Fibroblast of skin of right quadriceps (primary cell): ENCODE data around the gene LRRC53.

ENCODE experiments used
- DNase-seq: peaks from one replicate; pipeline ENCODE4 v3.0.0-alpha.2; 2013

Gene LRRC53

DNA sequence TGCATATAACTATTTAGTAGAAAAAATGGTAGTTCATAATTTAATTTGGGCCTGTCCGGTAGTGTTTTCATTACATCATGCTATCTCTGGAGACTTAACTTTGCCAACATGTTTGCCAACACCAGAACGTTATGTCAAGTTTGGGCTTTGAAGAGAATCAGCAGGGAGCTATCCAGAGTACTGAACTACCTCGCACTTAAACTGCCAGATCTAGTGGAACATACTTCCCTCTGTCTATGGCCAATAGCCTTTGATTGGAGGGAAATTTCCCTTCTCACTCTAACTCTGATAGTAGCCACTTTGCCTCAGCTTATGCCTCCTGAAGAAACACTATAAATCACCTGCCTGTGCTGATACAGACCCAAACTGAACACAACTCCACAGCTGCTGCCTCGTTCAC lies 10.0 kb downstream of the LRRC53 start:
- peak; percentile 36 for DNase-seq

DNA sequence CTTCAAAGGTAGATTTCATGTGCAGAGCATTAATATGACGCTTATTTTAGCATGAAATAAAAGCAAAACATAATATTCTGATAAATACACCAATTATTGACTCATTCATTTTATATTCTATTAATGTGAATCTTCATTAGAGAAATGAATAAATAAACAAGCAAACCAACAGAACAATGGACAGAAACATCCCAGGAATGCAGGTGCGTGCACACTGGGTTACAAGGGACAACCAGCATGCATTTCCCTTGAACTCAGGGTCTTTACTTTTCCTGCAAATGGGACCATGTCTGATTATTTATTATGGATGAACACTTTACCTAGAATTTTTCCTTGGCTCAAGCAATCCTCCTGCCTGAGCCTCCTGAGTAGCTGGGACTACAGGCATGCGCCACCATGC lies 13.5 kb downstream of the LRRC53 start:
- no peak for DNase-seq

DNA sequence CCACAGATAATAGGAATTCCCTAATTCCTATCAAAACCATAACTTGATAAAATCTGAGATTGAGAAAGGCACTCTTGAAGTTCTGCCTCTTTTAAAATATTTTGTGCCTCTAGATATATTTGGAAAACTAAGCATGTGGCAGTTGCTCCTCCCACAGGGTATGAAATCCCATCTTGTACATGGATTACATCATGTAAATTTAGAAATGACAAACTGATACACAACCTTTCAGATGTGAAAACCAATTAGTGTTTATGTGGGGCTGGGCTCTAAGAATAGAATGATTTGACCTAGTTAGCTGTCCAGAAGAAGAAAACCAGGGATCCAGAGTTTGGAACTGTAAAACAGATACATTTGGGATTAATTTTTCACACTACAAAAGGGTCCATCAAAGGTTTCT lies 15.7 kb downstream of the LRRC53 start:
- DNase-seq: no peak

DNA sequence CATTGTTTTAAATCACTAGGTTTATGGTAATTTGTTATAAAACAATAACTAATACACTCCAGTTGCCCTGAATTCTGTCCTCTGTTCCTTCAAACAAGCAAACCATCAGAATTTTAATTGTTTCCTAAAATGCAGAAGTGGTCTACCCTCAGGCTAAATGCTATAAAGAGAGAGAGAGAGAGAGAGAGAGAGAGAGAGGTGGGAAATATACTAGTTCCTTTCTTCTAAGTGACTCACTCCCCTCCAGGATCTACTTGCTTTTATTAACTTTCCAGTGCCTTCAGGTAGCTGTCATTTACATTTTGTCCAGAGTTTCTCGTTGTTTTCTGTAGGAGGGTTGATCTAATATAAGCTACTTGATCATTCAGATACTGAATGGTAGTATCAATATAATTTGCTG lies 26.4 kb downstream of the LRRC53 start:
- no peak for DNase-seq

DNA sequence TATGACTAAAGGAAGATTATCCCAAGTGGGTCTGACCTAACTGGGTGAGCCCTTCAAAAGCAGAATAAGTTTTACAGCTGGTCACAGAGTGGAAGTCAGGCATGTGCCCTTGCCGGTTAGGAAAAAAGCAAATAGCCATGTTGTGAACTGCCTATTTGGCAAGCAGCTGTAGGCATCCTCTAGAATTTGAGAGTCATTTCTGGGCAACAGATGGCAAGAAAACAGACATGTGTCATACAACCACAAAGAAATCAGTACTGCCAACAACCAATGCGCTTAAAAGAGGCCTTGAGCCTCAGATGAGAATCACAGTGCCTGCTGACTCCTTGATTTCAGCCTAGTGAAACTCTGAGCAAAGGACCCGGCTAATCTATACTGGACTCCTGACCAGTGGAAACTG lies 26.8 kb downstream of the LRRC53 start:
- no peak for DNase-seq

DNA sequence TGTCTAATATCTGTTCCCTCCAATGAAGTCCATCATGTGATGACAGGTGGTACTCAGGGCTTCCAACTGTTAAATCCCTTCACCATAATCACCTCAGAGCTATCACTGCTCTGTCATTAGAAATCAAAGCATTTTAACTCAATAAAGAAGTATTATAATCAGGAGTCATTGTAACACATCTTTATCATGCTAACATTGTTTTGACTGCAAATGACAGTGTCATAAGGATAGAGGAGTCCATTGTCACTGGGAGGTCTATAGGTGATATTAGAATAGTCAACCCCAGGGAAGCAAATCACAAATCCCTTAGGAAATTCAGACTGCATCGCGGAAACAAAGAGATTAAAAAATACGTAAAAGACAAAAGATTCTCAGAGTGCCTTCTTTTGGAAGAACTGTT lies 30.8 kb downstream of the LRRC53 start:
- DNase-seq: no peak

DNA sequence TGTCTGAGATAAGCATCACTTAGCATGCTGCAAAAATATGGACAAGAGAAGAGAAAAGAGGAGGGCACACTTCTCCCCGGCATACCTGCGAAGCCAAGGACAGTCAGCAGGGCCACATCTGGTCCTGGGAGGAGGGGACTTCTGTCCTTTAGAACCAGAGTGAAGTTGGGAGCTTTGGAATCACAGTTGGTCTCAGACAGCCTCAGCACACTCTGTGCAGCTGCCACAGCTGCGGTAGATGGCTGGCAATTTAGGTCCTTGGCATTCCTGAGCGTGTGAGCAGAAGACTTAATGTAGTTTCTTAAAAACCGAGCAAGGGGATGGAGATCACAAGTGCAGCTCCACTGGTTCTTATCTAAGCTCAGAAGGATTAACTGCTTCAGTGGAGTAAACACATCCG lies 32.3 kb downstream of the LRRC53 start:
- DNase-seq: no peak

DNA sequence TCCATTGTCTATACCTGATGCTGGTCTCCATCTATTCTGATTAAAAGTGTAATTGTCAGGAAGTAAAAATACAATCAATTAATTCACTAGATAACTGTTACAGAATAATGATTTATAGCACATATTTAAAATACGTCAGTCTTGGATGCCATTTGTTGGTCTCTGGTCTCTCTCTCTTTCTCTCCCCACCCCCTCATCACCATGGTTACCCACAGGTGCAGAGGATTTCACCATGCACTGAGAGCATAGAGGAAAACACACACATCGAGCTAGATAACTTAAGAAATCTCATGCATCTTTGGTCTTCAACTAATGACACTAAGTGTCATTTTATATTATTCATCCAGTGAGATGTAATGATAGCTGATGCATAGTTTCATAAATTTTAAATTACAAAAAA lies 33.4 kb downstream of the LRRC53 start:
- DNase-seq: no peak

DNA sequence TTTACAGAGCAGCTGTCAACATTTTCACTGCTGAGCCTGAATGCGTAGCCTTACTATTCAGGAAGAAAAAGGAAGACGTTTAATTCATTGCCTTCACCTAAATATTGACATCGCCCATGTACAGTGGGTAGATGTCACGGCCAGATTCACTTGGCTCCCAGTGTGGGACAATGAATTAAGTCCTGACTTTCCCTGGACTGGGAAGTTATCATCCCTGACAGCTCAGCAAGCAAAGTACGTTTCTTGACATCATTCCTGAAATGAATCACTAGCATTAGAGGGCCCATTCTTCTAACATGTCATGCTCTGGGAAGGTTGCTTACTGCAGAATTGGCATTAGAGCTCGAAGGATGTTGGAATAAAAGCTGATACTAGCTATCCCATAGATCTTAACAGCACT lies 37.8 kb downstream of the LRRC53 start:
- DNase-seq: no peak

DNA sequence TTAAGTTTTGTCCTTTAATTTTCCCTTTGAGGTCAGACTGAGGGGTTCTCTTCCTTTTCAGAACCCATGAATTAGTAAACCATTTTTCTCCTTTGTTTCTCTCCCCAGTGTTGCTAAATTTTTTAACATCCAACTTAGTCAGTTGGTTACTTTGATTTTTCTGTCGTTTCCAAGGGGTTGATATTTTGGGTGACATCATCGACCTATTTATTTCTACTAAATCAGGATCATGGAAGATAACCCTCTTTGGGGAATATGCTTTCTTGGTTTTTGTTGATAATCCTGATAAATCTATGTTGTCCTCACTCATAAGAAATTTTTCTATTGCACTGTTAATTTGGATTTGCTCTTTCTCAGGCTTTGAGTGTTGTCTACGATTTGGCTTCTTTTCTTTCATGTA lies 40.9 kb downstream of the LRRC53 start:
- no peak for DNase-seq

DNA sequence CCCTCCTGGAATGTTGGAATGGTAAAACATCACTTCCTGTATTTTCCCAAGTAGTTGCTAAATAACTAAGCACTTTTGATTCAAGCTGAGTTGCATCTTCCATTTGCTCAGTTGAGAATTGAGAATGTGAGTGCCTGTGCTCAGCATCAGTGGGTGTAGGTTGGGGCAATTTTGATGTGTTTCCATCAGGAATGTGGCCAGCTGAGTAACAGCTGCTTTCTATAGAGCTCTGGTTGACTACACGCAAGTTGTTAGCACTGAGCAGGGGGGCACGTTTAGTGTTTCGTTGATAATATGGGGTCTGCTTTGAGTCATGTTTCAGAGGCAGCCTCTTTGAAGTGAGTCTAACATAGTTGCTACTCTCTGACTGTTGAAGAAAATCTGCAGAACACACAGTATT lies 41.5 kb downstream of the LRRC53 start:
- DNase-seq: no peak

DNA sequence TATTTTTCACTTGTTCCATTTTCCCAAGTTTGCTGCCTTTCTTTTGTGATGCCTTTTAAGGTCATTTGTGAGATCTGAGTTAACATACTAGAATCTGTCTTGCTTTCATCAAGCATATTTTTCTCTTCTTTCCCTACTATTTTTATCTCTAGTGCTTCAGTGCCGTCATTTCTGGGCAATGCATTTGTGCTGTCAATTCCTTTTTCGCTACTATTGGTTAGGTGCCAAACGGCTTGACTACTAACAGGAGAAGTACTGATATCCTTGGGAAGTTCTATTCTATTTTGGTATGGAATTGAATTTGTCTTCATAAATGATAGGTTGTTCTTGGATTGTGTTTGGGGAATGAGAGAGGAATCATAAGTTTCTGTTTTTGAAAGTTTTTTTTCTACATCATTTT lies 42.2 kb downstream of the LRRC53 start:
- DNase-seq: peak; percentile 3

DNA sequence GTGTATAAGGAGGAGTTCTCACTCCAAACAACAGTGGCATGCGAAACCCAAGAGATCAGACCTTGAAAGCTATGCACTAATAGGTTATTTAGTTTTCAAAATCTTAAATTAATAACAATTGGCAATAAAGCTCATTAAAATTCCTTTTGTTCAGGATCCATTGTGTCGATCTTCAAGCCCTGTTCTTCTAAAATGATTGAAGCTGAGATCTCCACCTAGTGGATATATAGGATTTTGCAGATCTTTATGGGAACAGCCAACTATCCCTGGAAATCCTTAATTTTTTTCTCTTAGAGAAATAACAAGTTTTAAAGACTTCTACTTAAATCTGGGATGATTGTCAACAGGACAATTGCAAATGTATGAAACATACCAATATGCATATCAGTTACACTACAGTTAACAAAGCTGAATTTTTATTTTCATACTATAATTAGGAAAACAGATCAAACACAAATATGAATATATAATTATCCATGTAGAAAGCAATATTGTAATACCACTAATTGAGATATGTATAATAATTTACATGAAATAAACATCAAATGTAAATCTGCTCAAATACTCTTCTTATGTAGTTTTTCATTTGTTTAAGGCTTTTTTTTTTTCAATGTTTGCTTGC lies 43.3 kb downstream of the LRRC53 start:
- peak; percentile 35 for DNase-seq

DNA sequence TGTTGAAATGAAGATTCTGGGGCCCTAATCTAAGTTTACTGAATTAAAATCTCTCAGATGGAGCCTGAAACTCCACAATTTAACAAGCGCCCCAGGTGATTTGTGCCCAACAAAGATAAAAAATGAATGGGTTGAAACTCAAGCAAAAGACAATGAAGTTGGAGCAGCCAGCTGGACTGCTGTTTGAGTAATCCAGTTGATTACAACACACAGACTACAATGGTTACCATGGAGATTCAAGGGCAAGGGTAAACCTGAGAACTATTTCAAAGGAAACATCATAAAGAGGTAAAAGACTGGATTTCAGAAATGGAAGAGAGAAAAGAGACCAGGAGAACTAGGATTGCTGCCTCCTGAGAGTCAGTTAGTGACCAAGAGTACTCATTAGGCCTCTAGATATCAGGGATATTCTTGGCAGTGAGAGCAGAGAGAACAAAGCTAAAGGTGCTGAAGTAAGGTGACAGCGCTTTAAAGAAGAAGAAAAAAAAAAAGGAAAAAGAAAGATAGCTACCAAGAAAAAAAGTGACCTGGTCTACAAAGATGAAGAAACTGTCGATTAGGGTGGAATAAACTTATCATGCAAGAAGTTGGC lies 44.5 kb downstream of the LRRC53 start:
- DNase-seq: no peak

DNA sequence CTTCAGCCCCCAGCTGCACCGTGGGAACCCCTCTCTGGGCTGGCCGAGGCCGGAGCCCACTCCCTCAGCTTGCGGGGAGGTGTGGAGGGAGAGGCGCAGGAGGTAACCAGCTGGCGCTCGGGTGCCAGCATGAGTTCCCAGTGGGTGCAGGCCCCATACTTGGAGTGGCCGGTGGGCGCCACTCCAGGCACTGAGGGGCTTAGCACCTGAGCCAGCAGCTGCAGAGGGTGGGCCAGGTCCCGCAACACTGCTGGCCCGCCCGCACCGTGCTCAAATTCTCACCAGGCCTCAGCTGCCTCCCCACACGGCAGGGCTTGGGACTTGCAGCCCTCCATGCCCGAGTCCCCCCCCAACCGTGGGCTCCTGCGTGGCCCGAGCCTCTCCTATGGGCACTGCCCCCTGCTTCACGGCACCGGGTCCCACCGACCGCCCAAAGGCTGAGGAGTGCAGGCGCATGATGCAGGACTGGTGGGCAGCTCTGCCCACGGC lies 47.2 kb downstream of the LRRC53 start:
- no peak for DNase-seq

DNA sequence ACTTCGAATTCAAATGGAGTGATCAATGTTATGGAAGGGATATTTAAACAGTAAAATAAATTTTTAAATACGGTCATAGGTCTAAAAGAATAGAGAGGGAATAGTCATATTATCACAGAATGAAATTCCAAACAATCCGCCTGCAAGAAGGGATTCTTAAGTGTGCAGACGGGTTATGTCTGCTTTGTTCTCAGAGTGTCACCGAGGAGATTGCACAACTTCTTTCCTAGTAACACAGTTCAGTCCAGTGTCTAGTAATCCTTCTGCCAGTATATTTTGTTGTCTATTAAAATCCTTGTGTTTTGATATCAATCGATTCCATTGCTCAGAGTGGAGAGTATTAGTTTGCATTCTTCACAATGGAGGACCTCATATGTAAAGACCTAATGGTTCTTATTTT lies 48.4 kb downstream of the LRRC53 start:
- no peak for DNase-seq

DNA sequence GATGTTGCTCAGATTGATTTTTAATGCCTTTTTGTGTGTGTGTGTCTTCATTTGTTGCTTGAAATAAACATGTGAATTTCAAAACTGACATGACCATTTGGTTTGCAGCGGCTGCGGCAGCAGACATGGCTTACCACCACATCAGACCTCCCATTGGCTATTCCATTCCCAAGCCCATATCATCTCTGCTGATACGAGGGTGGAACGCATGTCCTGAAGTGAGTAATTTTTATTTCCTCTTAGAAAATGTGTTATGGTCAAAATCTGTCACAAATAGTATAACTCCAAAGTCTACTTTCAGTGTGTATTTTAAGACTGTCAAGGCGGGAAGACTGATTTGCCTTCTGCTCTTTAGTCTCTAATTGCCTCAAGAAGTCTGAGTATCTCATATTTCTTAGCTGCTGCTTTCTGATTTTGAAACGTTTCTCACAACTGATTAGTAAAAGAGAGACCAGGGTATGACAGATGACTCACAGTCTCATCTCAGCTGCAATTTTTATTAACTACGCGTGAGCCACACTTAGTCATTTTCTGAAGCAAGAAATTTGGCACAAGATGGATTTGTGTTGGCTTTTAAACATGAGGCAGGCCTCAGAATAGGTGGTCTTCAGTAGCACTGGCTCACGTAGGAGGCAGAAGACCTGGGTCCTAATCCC lies 49.0 kb downstream of the LRRC53 start:
- DNase-seq: peak; percentile 70

DNA sequence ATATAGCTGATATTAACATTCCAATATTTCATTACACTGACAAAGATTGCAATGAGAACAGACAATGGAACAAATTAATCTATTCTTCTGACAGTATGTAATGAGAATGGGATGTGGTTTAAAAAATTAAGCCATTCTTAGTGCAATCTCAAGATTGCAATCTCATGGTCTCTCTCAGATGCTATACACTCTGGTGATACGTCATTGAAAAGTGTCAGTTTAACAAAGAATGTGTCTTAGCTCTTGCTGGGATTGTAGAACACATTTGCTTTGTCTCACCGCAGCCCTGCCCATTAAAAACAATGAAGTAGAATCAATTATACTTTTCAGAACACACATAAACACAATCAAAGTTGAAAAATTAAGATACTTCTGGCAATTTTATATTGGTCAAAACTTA lies 55.2 kb downstream of the LRRC53 start:
- no peak for DNase-seq

DNA sequence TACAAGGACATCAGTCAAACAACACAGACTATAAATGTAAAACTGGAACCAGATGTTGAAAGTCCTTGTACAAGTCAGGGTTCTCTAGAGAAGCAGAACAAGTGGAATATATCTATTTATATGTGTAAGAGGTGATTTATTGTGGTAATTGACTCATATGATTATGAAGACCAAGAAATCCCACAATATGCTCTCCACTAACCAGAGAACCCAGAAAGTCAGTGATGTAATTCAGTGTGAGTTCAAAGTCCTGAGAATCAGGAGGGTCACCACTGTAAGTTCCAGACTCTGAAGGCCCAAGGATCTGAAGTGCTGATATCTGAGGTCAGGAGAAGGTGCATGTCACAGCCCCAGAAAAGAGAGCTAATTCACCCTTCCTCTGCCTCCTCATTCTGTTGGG lies 57.0 kb downstream of the LRRC53 start:
- no peak for DNase-seq

DNA sequence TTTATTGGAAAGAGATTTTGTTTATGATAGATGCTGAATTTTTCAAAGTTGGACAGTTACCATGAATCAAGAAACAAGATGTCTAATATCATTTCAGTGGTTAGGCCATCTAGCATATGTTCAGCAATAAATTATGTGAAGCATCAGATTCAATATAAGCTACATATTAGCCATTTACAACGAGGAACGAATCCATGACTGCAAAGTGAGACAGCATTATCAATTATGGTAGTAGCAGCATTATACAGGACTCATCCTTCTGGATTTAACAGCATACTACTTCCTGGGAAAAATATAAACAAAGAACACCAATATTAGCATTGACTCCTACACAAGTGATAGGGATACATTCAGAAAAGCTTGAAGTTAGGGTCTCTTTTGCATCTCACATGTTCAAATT lies 59.1 kb downstream of the LRRC53 start:
- no peak for DNase-seq

DNA sequence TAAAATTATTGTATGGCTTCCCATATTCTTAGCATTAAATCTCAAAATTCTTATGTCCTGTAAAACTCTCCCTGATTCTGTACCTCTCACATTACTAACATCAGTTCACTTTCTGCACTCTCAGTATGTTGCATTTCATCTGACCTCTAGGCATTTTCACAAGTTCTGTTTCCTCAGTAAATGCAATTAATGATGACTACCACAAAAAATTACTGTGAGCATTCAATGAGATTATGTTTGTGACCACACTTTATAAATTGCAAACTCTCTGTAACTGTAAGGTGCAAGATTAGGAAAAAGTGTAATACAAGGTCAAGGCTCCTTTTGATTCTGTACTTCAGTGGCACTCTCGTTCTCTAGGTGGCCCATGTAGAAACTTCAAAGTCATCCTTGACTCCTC lies 60.4 kb downstream of the LRRC53 start:
- DNase-seq: no peak

DNA sequence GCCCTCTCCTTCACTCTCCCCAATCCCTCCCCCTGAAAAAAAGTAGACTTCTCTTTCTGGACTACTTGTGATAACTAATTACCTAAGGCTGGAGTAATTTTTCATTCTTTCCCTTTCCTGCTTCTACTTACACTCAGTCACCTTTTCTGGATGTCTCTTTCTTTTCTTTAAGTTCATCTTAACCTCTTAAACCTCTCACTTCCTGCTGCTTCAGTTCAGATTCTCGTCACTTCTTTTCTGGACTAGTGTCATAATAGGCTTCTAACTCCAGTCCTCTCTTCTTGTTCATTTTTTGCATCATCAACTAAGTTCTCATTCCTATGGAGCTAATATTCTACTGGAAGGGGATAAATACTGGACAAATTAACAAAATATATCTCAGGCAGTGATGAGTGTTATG lies 75.4 kb downstream of the LRRC53 start:
- no peak for DNase-seq

DNA sequence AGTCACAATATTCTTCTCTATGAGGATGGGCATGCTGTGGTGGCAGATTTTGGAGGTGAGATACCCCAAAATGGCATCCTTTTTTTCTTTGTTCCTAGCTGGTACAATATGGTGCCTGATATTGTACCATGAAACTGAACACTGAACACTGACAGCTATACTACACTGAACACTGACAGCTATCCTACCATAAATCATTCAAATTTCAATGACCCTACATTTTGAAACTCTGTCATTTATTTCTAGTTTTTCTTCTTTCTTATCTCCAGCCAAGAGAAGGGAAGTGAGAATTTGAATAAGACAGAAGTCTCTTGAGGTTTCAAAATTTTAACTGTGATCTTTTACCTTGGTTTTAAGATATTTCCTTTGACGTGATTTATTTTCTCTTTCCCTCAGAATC lies 76.3 kb downstream of the LRRC53 start:
- DNase-seq: no peak

DNA sequence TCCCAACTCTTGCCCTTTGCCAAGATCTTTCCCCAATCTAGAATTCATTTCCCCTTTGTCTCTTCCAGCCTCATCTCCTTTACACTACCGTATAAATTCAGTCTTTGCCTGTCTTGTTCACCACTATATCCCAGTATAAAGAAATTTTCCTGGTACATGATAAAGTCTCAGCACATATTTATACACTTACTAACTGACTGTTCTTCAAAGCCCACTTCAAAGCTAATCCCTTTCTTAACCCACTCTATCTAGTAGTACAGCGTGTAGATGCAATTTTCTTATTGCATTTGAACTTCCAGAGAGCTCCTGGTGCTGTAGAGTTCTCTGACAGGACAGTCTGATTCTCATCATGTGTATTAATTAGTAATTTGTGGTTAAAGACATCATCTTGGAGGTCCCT lies 78.1 kb downstream of the LRRC53 start:
- DNase-seq: no peak

DNA sequence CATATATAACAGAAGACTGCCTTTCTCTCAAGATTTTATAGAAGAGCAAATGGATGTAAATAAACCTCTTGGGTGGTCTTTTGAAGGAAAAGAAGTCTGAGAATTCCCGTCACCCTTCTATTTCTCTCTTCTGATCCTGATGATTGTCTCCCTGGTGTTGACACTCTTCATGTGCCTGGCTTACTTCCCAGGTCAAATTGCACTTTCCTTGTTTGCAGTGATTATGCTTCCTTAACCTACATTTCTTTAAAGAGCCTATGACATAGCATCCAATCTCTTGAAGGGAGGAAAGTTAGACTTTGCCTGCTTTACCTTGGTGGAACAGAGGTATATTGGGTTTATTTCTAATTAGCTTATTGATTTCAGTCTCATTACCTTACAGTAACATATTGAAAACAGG lies 80.1 kb downstream of the LRRC53 start:
- DNase-seq: no peak
